ENCODE results near the gene ETFB.

Gene ETFB

DNA sequence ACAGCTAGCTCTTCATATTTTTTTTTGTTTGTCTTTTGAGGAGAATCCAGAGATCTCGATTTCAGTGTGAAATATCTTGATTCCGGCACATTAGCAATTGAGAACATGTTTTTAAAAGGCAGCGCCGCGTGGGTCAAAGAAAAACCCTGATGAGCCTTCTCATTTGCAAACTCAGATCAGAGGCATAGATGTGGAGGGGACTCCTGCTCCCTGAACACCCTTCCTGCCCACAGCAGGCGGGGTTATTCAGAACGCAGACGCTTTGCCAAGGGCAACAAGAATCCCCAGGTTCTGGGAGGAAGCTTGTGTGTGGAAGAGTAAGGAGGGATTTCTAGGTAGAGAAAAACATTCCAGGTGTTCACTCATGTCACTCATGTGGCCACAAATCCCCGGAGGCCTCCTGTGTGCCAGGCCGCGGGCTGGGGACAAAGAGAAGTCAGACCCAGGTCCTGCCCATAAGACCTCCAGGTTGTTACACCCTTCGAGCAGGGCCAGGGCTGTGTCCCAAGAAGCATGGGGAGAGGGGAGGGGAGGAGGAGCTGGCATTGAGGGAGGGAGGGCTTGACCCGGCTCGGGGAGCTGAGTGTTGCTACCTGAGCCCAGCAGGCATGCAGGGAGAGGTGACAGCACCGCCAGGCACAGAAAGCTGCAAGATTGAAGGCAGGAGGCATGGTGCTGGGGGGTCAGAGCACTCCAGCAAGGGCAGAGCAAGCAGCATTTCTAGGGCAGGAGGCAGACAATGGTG, 70.6 kb downstream of the ETFB start:
- no peak for DNase-seq (ENCODE audit: low read depth)

Data from fibroblast of the conjunctiva (primary cell).